A549 (cell line): Measurements from ENCODE around the gene TNRC18.
"Not testable (repeated sequence)": the region's sequence is repeated elsewhere in the genome, so short reads cannot be mapped to it uniquely, and the experiment has no call there.

Experiments
- CHD2 ChIP-seq: fragments of 150-350 bp; IDR thresholded peaks from 2 replicates; pipeline ENCODE4 v1.6.1; 2014; ENCODE audit warnings: low read length; ENCODE audit not compliant: partially characterized antibody
- EP300 ChIP-seq, 2 experiments: fragments of >200 bp; sonication (Bioruptor Twin); formaldehyde crosslinking; IDR thresholded peaks; 2 replicates in 1 of 2; 3 replicates in 1 of 2; pipeline ENCODE4 v1.6.1; 2016 to 2017

- TF ChIP-seq EP300 (IDR thresholded peaks at IDR 0.05); CHD2: not testable (repeated sequence)
These were observed 160.6 kb downstream of the TNRC18 start for GRCh38 chr7:5263066-5263465.
